Stomach (tissue), 4 donors: ENCODE data around the gene ARHGAP26.

Source experiments
- CTCF ChIP-seq, 7 experiments: fragments of 450-650 bp in 4 of 7; fragments of 200-600 bp in 3 of 7; sonication (generic) in 3 of 7; IDR thresholded peaks; one replicate each; pipeline ENCODE4 v1.5.1; 2016 to 2019; ENCODE audit warnings: antibody characterized with exemption in 7 of 7, control low read depth in 2 of 7, mild to moderate bottlenecking in 1 of 7
- EP300 ChIP-seq: sonication (generic); formaldehyde crosslinking; IDR thresholded peaks from one replicate; pipeline ENCODE4 v1.6.1; 2017; ENCODE audit warnings: antibody characterized with exemption
- POLR2A ChIP-seq, 4 donors: fragments of 450-650 bp; IDR thresholded peaks; one replicate each; pipeline ENCODE4 v1.6.1; 2016; ENCODE audit warnings: antibody characterized with exemption in 4 of 4, control low read depth in 2 of 4, mild to moderate bottlenecking in 1 of 4, moderate library complexity in 1 of 4
- POLR2AphosphoS5 ChIP-seq, 3 donors: sonication (generic); formaldehyde crosslinking; IDR thresholded peaks; one replicate each; pipeline ENCODE4 v1.6.1; 2016; ENCODE audit warnings: antibody characterized with exemption in 3 of 3

- TF ChIP-seq POLR2A (IDR thresholded peaks at IDR 0.05) = no peak
- no peak for TF ChIP-seq EP300
- TF ChIP-seq POLR2AphosphoS5 (IDR thresholded peaks at IDR 0.05) = no peak
- no peak for TF ChIP-seq CTCF (IDR thresholded peaks at IDR 0.05)
Observed at GRCh38 chr5:143271431-143271830, 501.3 kb downstream of the ARHGAP26 start.
